A172 (cell line): ENCODE results near the gene FSD1. TPM values are rescaled to one million over a fixed set of nuclear protein-coding genes. Genes with fewer than 3 reads are reported as not detected.
A peak's percentile ranks its signal among the peaks of the same experiment; 100 is the strongest.
"Not testable (repeated sequence)": the region's sequence is repeated elsewhere in the genome, so short reads cannot be mapped to it uniquely, and the experiment has no call there.

Source experiments
- DNase-seq: peaks from one replicate; pipeline ENCODE4 v3.0.0-alpha.2; 2015; ENCODE audit warnings: low spot score
- total RNA-seq: library from RNA; depleted of rRNA; stranded (reverse); fragments of >200 nt; shearing (Covaris generic); gene quantifications from 2 replicates; pipeline ENCODE4 v1.2.3, GENCODE V29; 2014

Gene FSD1
- total RNA-seq, 1 experiment from 2014 or later = 43.2 TPM

GRCh38 chr19:4345342-4346019, 41.1 kb downstream of the FSD1 start:
- no peak for DNase-seq

DNA sequence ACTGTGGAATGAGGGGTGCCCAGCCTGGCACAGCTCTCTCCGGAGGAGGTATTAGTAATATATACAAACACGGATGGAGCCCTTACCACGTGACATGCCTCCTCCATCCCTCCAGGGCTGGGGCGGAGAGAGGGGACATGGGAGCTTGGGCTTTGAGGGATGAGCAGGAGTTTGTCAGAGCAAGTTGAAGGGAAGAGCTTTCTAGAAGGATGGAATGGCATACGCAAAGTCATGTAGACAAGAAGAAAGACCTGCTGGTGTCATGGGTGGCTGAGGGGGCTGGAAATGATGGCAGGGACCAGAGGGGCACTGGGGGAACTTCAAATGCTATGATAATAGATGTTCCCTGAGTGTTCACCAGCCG, 41.6 kb downstream of the FSD1 start:
- no peak for DNase-seq

DNA sequence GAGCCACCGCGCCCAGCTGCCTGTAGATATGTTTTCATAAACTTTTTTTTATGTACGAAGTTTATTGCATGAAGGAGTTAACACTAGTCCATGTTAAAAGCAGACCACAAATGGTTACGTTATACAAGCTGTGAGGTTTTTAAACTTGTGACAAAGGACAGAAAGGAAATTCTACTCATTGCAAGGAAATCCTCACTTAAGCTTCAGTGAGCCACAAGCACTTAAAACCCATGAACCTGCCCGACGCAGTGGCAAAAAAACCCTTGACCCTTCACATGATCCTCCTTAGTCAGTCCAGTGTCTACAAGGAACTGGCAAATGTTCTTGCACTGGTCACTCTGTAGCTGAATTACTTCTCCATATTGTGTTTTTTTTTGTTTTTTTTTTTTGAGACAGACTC, 43.1 kb downstream of the FSD1 start:
- DNase-seq = no peak

DNA sequence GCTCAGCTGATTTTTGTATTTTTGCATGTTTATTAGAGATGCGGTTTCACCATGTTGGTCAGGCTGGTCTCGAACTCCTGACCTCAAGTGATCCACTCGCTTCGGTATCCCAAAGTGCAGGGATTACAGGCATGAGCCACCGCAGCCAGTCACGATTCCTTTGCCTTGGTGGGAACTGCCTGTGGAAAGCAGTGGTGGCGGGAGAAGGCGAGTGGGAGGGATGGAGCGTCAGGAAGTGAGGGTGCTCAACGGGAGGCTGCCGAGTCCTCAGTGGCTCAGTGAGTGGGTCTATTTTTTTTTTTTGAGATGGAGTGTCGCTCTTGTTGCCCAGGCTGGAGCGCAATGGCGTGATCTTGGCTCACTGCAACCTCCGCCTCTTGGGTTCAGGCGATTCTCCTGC, 44.8 kb downstream of the FSD1 start:
- not testable (repeated sequence) for DNase-seq

GRCh38 chr19:4350111-4350510, 45.7 kb downstream of the FSD1 start:
- no peak for DNase-seq

- no peak for DNase-seq
Measured at GRCh38 chr19:4350726-4351125, 46.3 kb downstream of the FSD1 start.

DNA sequence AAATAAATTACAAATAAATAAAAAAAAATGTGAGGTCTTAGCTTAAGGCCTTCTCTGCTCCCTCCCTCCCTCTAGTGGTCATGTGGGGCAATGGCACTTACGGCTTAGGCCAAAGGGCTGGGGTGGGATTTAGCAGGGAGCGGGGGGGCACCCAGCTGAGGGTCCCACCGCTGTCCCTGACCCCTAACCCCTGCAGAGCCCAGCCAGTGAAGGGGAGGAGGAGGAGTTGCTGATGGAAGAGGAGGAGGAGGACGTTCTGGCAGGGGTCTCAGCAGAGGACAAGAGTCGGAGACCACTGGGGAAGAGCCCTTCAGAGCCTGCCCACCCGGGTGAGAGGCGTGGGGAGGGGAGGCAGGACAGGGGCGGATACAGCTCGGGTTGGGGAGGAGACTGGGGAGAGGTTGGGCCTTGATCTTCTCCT, 48.3 kb downstream of the FSD1 start:
- DNase-seq = peak; percentile 55

DNA sequence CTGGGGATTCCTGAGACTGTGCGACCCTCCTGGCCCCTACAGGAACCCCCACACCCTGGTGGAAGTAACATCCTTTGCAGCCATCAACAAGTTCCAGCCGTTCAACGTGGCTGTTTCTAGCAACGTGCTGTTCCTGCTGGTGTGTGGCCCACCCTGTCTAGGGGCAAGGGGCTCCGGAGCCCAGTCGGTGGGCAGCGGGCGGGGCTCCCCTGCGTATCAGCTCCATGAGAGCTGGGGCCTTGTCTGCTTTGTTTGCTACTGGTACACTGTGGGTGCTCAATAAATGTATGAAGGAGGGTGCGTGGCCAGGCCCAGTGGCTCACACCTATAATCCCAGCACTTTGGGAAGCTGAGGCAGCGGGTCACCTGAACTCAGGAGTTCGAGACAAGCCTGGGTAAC, 49.9 kb downstream of the FSD1 start:
- DNase-seq = no peak

DNA sequence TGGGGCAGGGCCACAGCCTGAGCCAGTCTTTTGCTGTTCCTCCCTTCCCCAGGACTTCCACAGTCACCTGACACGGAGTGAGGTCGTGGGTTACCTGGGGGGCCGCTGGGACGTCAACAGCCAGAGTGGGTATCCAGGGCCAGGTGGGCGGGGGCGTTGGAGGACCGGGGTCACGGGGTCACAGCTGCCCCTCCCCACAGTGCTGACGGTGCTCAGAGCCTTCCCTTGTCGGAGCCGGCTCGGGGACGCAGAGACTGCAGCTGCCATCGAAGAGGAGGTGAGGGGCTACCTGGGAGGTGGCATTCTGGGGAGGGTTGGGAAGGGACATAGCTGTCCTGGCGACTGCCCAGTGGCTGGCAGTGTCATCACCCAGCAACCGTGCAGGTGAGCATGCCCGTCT, 50.5 kb downstream of the FSD1 start:
- DNase-seq = no peak

DNA sequence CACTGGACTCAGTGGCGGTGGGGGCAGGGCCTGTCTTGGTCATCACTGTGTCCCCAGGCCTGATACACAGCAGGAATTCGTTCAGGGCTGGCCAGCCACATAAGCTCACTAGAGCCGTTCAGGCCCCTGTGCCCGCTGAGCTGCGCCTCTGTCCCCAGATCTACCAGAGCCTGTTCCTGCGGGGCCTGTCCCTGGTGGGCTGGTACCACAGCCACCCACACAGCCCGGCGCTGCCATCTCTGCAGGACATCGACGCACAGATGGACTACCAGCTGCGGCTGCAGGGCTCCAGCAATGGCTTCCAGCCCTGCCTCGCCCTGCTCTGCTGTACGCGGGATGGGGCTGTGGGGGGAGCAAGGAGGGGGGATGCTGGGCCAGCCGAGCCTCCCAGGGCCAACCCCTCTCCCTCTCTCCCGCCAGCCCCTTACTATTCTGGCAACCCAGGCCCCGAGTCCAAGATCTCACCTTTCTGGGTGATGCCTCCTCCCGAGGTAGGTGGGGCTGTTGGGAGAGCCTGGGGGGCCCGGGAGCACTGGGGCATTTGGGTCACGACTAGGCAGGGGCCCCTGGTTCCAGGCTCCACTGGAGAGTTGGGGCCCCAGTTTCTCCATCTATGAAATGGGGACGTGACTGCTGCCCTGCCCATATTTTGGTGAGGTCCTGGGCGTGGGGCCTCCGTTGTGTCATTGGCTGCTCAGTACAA, 52.8 kb downstream of the FSD1 start:
- DNase-seq = no peak

DNA sequence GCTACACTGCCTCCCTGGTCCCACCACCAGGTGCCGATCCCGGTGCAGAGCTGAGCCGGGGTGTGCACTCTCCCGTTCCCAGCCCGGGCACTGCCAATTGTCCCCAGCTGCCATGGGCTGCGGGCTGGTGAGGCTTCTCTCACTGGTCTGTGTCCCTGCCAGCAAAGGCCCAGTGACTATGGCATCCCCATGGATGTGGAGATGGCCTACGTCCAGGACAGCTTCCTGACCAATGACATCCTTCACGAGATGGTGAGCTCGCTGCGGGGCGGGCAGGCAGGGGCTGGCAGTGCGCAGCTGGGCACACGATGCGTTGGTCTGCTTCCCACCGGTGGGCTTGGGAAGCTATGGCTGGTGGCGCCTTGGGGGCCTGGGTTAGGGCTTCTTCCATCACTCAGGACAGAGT, 53.5 kb downstream of the FSD1 start:
- no peak for DNase-seq

DNA sequence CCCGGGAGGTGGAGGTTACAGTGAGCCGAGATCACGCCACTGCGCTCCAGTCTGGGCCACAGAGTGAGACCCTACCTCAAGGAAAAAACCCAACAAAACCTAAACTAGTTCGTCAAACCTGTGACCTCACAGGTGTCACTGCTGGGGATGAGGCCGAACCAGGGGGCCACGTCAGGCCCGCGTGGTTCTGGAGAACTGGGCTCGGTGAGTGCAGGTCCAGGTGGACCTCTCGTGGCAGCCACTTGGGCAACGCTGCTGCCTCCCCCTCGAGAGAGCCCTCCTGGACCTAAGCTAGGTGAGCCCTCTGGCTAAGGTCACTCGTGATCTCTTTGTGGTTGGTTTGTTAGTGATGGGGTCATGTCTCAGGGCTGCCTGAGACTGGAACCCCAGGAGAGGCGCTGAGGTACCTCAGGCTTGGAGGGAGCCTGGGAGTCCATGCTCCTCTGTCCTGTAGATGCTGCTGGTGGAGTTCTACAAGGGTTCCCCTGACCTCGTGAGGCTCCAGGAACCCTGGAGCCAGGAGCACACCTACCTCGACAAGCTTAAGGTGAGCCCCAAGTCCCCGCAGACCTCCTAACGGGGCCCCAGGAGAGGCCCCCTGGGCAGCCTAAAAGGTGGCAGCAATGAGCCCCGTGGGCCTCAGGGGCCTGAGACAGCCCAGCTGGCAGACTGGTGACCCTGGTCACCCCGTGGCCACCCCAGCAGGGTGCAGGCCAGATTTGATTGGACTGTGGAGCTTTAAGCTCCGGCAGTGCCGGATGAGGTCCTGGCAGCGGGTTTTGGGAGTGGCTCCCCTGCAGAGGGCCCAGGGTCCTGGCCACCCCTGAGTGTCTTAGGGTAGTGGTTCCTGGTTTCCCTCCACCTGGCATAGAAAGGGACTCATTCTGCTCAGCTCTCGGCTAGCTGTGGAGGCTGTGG, 54.6 kb downstream of the FSD1 start:
- no peak for DNase-seq

- DNase-seq = no peak
Measured at GRCh38 chr19:4359627-4360000, 55.2 kb downstream of the FSD1 start.

DNA sequence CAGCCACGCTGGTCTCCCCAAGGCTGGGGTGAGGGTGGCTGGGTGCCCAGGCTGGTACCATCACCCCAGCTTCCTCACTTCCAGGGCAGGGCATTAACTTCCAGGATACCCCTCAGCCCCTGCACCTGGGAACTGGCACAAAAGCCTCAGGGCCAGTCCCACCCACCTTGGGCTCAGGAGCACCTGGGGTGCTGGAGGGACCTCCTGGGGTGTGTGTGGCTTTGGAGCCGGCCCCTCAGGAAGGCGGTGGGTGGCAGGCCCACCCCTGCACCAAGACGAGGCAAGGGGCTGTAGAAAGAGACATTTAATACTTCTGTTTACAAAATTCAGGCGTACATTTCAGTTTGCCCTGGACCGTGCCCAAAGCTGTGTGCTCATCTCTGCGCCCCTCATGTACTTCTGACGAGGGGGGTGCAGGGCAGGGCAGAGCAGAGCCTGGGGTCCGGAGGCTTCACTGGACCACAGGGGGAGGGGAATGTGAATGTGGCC, 55.7 kb downstream of the FSD1 start:
- DNase-seq = no peak

- DNase-seq = no peak
Measured at GRCh38 chr19:4360641-4361151, 56.3 kb downstream of the FSD1 start.

DNA sequence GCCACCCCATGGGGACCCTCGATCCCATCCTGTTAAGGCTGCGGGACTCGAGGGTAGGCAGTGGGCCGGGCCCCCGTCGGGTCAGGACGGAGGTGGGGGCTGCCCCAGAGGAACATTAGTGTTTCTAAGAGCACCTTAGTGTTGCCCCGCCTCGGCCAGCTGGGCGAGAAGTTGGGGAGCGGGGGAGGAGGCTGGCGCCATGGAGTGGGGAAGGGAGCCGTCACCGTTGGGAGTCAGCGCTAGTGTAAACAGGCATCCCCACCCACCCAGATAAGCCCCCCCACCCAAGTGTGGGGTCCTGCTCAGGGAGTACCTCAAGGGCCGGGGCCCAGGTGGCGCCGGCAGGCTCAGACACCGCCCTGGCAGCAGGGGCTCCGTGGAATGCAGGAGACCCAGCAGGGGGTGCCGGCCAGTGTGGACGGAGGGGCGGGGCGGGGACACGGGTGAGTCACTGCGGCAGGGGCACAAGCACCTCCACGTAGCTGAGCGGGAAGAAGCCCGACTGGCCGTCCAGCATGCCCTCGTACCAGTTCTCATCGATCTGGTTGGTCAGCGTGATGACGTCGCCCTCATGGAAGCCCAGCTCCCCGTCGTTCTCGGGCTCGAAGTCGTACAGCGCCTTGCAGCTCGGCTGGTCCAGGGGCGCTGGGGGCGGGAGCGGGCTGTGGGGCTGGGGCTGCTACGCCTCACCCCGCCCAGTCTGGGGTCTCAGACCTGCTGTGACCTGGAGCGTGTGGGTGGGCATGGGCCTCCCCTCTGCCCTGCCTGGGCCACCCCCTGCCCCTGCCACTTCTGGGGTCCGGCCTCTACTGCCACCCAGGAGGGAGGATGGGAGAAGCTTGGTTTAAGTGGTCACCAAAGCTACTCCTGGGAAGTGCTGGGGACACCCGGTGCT, 57.0 kb downstream of the FSD1 start:
- DNase-seq = peak; percentile 96

GRCh38 chr19:4362101-4362828, 57.9 kb downstream of the FSD1 start:
- no peak for DNase-seq

GRCh38 chr19:4362831-4363545, 58.6 kb downstream of the FSD1 start:
- peak; percentile 52 for DNase-seq

GRCh38 chr19:4363571-4364304, 59.3 kb downstream of the FSD1 start:
- no peak for DNase-seq
